H1 (cell line): Measurements from ENCODE around the gene NEURL1B. TPM values are rescaled to one million over a fixed set of nuclear protein-coding genes. Genes with fewer than 3 reads are reported as not detected.

Experiments used
- CTCF ChIA-PET: fragments of 300-600 bp; sonication (Branson Sonifier 250); formaldehyde crosslinking; loops from one replicate; lab custom pipeline; 2021; ENCODE audit not compliant: partially characterized antibody; lab: Charles Lee
- POLR2A ChIA-PET: fragments of 300-600 bp; sonication (Branson Sonifier 250); formaldehyde crosslinking; loops from one replicate; lab custom pipeline; 2021; ENCODE audit warnings: inconsistent platforms; ENCODE audit not compliant: partially characterized antibody; lab: Charles Lee
- DNase-seq, 2 experiments: peaks; one replicate each; pipeline versions ENCODE4 v3.0.0 to v3.0.0-alpha.2; 2010 to 2022; ENCODE audit warnings: low spot score in 2 of 2, low read depth in 1 of 2, mixed read lengths in 1 of 2
- FAIRE-seq: peaks from 2 replicates; lab custom pipeline; 2011; peaks lifted over from hg19 to GRCh38; lab: Jason Lieb, UNC
- H2AFZ ChIP-seq: 2 replicates; pipeline ENCODE4 v1.8.1; 2012; ENCODE audit warnings: low read length, inconsistent platforms
- H2AK5ac ChIP-seq: 2 replicates; pipeline ENCODE4 v1.6.1; 2013; ENCODE audit warnings: low read depth, low read length
- H2BK120ac ChIP-seq: replicated peaks from 2 replicates; pipeline ENCODE3; 2013; ENCODE audit warnings: low read depth, low read length, inconsistent platforms
- H2BK12ac ChIP-seq: 2 replicates; pipeline ENCODE4 v1.6.1; 2013; ENCODE audit warnings: low read depth, low read length
- H2BK15ac ChIP-seq: 2 replicates; pipeline ENCODE4 v1.6.1; 2013; ENCODE audit warnings: low read length
- H2BK20ac ChIP-seq: 2 replicates; pipeline ENCODE4 v1.6.1; 2013; ENCODE audit warnings: low read length
- H2BK5ac ChIP-seq: 2 replicates; pipeline ENCODE4 v1.6.1; 2013; ENCODE audit warnings: low read depth, low read length
- H3K14ac ChIP-seq: 2 replicates; pipeline ENCODE4 v1.6.1; 2013; ENCODE audit warnings: inconsistent platforms; ENCODE audit not compliant: insufficient read length
- H3K18ac ChIP-seq: 2 replicates; pipeline ENCODE4 v1.6.1; 2013; ENCODE audit warnings: low read length; ENCODE audit errors: extremely low read depth
- H3K23ac ChIP-seq: 2 replicates; pipeline ENCODE4 v1.6.1; 2013; ENCODE audit warnings: inconsistent platforms; ENCODE audit not compliant: insufficient read length
- H3K23me2 ChIP-seq: 2 replicates; pipeline ENCODE4 v1.6.1; 2013; ENCODE audit warnings: low read depth, low read length
- H3K27ac ChIP-seq: 2 replicates; pipeline ENCODE4 v1.6.1; 2011; ENCODE audit warnings: low read depth, low read length, inconsistent platforms
- H3K27me3 ChIP-seq, 4 experiments: replicated peaks in 1 of 4; 1 replicate in 1 of 4; 2 replicates in 3 of 4; pipeline versions ENCODE4 v1.6.1 to v1.8.1; 2011 to 2013; ENCODE audit warnings: low read length in 3 of 4, mild to moderate bottlenecking in 3 of 4, inconsistent platforms in 2 of 4, mixed read lengths in 2 of 4, moderate library complexity in 1 of 4; ENCODE audit not compliant: control insufficient read depth in 3 of 4, insufficient read depth in 3 of 4; ENCODE audit errors: extremely low read depth in 1 of 4
- H3K36me3 ChIP-seq, 4 experiments: 2 replicates each; pipeline versions ENCODE4 v1.6.1 to v1.8.1; 2011 to 2013; ENCODE audit warnings: mild to moderate bottlenecking in 4 of 4, low read length in 3 of 4, moderate library complexity in 2 of 4, control low read depth in 1 of 4, inconsistent platforms in 1 of 4; ENCODE audit not compliant: insufficient read depth in 4 of 4, control insufficient read depth in 2 of 4
- H3K4ac ChIP-seq: replicated peaks from 2 replicates; pipeline ENCODE3; 2013; ENCODE audit warnings: low read length, low read depth, mixed read lengths, inconsistent platforms; ENCODE audit not compliant: insufficient read length
- H3K4me1 ChIP-seq, 4 experiments: replicated peaks in 1 of 4; 1 replicate in 1 of 4; 2 replicates in 3 of 4; pipeline versions ENCODE4 v1.6.1 to v1.8.1; 2011 to 2013; ENCODE audit warnings: low read length in 3 of 4, inconsistent platforms in 2 of 4, mixed read lengths in 1 of 4; ENCODE audit not compliant: insufficient read depth in 4 of 4, control insufficient read depth in 3 of 4
- H3K4me2 ChIP-seq, 2 experiments: 2 replicates each; pipeline versions ENCODE4 v1.6.1 to v1.8.1; 2011 to 2013; ENCODE audit warnings: low read depth in 2 of 2, low read length in 2 of 2, control low read depth in 1 of 2, inconsistent platforms in 1 of 2, mild to moderate bottlenecking in 1 of 2; ENCODE audit not compliant: insufficient read depth in 1 of 2
- H3K4me3 ChIP-seq, 4 experiments: fragments of 200-600, 300-600 bp in 1 of 4; sonication (generic), shearing (Covaris generic), sonication (Bioruptor Twin) in 1 of 4; 2 replicates each; pipeline versions ENCODE4 v1.5.1 to v1.8.1; 2011 to 2016; ENCODE audit warnings: low read length in 4 of 4, low read depth in 3 of 4, control low read depth in 2 of 4, inconsistent platforms in 2 of 4, mild to moderate bottlenecking in 2 of 4, mixed read lengths in 1 of 4, moderate library complexity in 1 of 4; ENCODE audit not compliant: insufficient read depth in 2 of 4; ENCODE audit errors: extremely low read depth in 1 of 4
- H3K56ac ChIP-seq: replicated peaks from 2 replicates; pipeline ENCODE3; 2013; ENCODE audit warnings: low read depth, mild to moderate bottlenecking, mixed read lengths, low read length, inconsistent platforms; ENCODE audit not compliant: insufficient read length
- H3K79me1 ChIP-seq: 2 replicates; pipeline ENCODE4 v1.6.1; 2013; ENCODE audit warnings: low read depth, low read length, control low read depth
- H3K79me2 ChIP-seq, 2 experiments: 2 replicates each; pipeline versions ENCODE4 v1.6.1 to v1.8.1; 2012 to 2013; ENCODE audit warnings: low read length in 2 of 2, mild to moderate bottlenecking in 2 of 2, inconsistent platforms in 1 of 2; ENCODE audit not compliant: insufficient read depth in 2 of 2, control insufficient read depth in 1 of 2
- H3K9ac ChIP-seq, 4 experiments: replicated peaks in 1 of 4; 1 replicate in 1 of 4; 2 replicates in 3 of 4; pipeline versions ENCODE4 v1.6.1 to v1.8.1; 2011 to 2013; ENCODE audit warnings: low read depth in 3 of 4, low read length in 3 of 4, control low read depth in 2 of 4, mild to moderate bottlenecking in 2 of 4, moderate library complexity in 2 of 4, inconsistent platforms in 1 of 4; ENCODE audit errors: extremely low read depth in 1 of 4
- H3K9me3 ChIP-seq, 2 experiments: 2 replicates each; pipeline versions ENCODE4 v1.6.1 to v1.8.1; 2012 to 2013; ENCODE audit warnings: mild to moderate bottlenecking in 2 of 2, moderate library complexity in 2 of 2, control low read depth in 1 of 2, inconsistent platforms in 1 of 2, low read depth in 1 of 2, low read length in 1 of 2, mixed read lengths in 1 of 2; ENCODE audit not compliant: insufficient read depth in 2 of 2
- H4K20me1 ChIP-seq, 2 experiments: replicated peaks in 1 of 2; 2 replicates each; pipeline versions ENCODE3 to v1.8.1; 2011 to 2013; ENCODE audit warnings: inconsistent platforms in 2 of 2, low read length in 2 of 2, mild to moderate bottlenecking in 1 of 2; ENCODE audit not compliant: insufficient read depth in 2 of 2, control insufficient read depth in 1 of 2
- H4K5ac ChIP-seq: 2 replicates; pipeline ENCODE4 v1.6.1; 2013; ENCODE audit warnings: low read length, low read depth, mixed read lengths, inconsistent platforms; ENCODE audit not compliant: insufficient read length
- H4K8ac ChIP-seq: 2 replicates; pipeline ENCODE4 v1.8.0; 2013; ENCODE audit warnings: mild to moderate bottlenecking, moderate library complexity, low read length, inconsistent platforms; ENCODE audit not compliant: insufficient read depth; ENCODE audit errors: extremely low read depth
- H4K91ac ChIP-seq: replicated peaks from 2 replicates; pipeline ENCODE3; 2013; ENCODE audit warnings: low read length, mixed read lengths, inconsistent platforms; ENCODE audit not compliant: insufficient read length
- BACH1 ChIP-seq: IDR thresholded peaks from 2 replicates; pipeline ENCODE4 v1.6.1; 2012; ENCODE audit warnings: low read length, improper control_type of control experiment
- CHD2 ChIP-seq: IDR thresholded peaks from 2 replicates; pipeline ENCODE4 v1.6.1; 2012; ENCODE audit warnings: low read length, improper control_type of control experiment
- CTCF ChIP-seq, 3 experiments: IDR thresholded peaks; 1 replicate in 2 of 3; 2 replicates in 1 of 3; pipeline versions ENCODE4 v1.5.1 to v1.6.1; 2011; ENCODE audit warnings: low read length in 3 of 3, mild to moderate bottlenecking in 3 of 3, inconsistent platforms in 2 of 3, low read depth in 1 of 3, moderate library complexity in 1 of 3; ENCODE audit not compliant: insufficient read depth in 1 of 3; ENCODE audit errors: control extremely low read depth in 1 of 3
- EP300 ChIP-seq, 2 experiments: IDR thresholded peaks; 1 replicate in 1 of 2; 2 replicates in 1 of 2; pipeline ENCODE4 v1.6.1; 2011 to 2012; ENCODE audit warnings: low read depth in 2 of 2, low read length in 2 of 2, mild to moderate bottlenecking in 2 of 2, borderline replicate concordance in 1 of 2, inconsistent platforms in 1 of 2, moderate library complexity in 1 of 2
- EZH2 ChIP-seq: fragments of 200-600 bp; sonication (generic); IDR thresholded peaks from 2 replicates; pipeline ENCODE4 v1.7.1; 2012; ENCODE audit warnings: low read depth, mild to moderate bottlenecking, moderate library complexity, low read length, inconsistent platforms; ENCODE audit not compliant: severe bottlenecking
- RAD21 ChIP-seq, 2 experiments: IDR thresholded peaks in 1 of 2; conservative IDR thresholded peaks in 1 of 2; 2 replicates each; pipeline ENCODE4 v1.6.1; 2011; ENCODE audit warnings: low read depth in 2 of 2, low read length in 2 of 2, improper control_type of control experiment in 1 of 2, inconsistent platforms in 1 of 2, mild to moderate bottlenecking in 1 of 2, moderate library complexity in 1 of 2
- RXRA ChIP-seq: IDR thresholded peaks from 2 replicates; pipeline ENCODE4 v1.6.1; 2011; ENCODE audit warnings: low read depth, mild to moderate bottlenecking, low read length, moderate library complexity; ENCODE audit not compliant: insufficient read depth
- TEAD4 ChIP-seq: IDR thresholded peaks from 2 replicates; pipeline ENCODE4 v1.6.1; 2012; ENCODE audit warnings: low read depth, low read length, inconsistent platforms, mixed read lengths
- WGBS, 2 experiments: shearing (Covaris generic) in 1 of 2; methylation state at CpG; one replicate each; pipeline versions ENCODE4 v1.1.6 to v1.1.7; 2013 to 2015; ENCODE audit warnings: low lambda C conversion rate in 2 of 2, mixed read lengths in 2 of 2, inconsistent platforms in 1 of 2, low coverage in 1 of 2, missing lambda C conversion rate in 1 of 2; ENCODE audit not compliant: insufficient replicate concordance in 2 of 2, insufficient coverage in 1 of 2, insufficient read length in 1 of 2; ENCODE audit errors: extremely low coverage in 1 of 2, missing lambda C conversion rate in 1 of 2; 5-methylcytosine and 5-hydroxymethylcytosine counted together
- polyA plus RNA-seq, 7 experiments: library from polyadenylated mRNA; depleted of rRNA in 3 of 7; stranded (reverse) in 5 of 7; unstranded in 2 of 7; fragments of >200 nt in 5 of 7; fragments of 200-250 nt in 2 of 7; gene quantifications; 1 replicate in 5 of 7; 2 replicates in 1 of 7; 4 replicates in 1 of 7; pipeline versions ENCODE4 v1.2.1 to v1.2.3, GENCODE V29; 2011 to 2013; ENCODE audit warnings: missing spikeins in 2 of 7, mixed read lengths in 2 of 7
- total RNA-seq: library from RNA; stranded (reverse); fragmentation: NEBNext Ultra II Directional; extraction: Animal tissue kit (Norgen Biotek cat#: 25700); gene quantifications from 2 replicates; pipeline ENCODE4 v1.2.1, GENCODE V29; 2021

NEURL1B gene
- total and polyA plus RNA-seq, 2 of the 8 experiments (the other 6 are each of a cell fraction or from before 2014, with no cell fraction given): 3.3 to 6.1 TPM

- CTCF ChIA-PET: interaction anchor here (0.6 to 10.6 kb wide), 8 partner anchors 10 to 208 kb away, joined by 3 to 113 read pairs (median 4); no protein-coding TSS in a partner anchor
- Histone ChIP-seq H3K4ac (no peak overlapping the region), H3K27ac (no peak overlapping the region), H4K20me1 (no peaks in the 10 kb centered on the region), H3K9me3 (no peaks in the 10 kb centered on the region), H2BK120ac (no peak overlapping the region), H3K79me1 (no peaks in the 10 kb centered on the region; the same call in 1 of the 2 replicates), H3K18ac (no peak overlapping the region), H3K4me3 (no peak overlapping the region), H3K14ac (no peak overlapping the region), H3K56ac (no peak overlapping the region), H3K23ac (no peak overlapping the region), H3K36me3 (no peaks in the 10 kb centered on the region), H3K23me2 (peaks cover 5% of the 10 kb centered on the region), H2BK5ac (no peak overlapping the region), H4K8ac (no peak overlapping the region), H2BK20ac (no peak overlapping the region), H4K5ac (no peak overlapping the region), H2BK12ac (no peak overlapping the region), H3K4me1 (peaks cover 0 to 10% (median 3%) of the 10 kb centered on the region in 4 experiments; a peak in 3 of 7 replicates), H2AK5ac (no peak overlapping the region), H4K91ac (no peak overlapping the region), H2AFZ (no peak overlapping the region), H3K4me2 (no peak overlapping the region), H3K27me3 (peaks cover 10 to 37% (median 29%) of the 10 kb centered on the region in 4 experiments), H3K9ac (no peak overlapping the region), H2BK15ac (no peak overlapping the region), H3K79me2 (no peaks in the 10 kb centered on the region)
- 90% methylated on average over 33 of the region's 37 CpGs; no CpG with 5 or more reads in 1 of the 2 experiments for WGBS, 2 experiments
- no peak for TF ChIP-seq EZH2
- no peak for TF ChIP-seq RXRA
- no peak for TF ChIP-seq TEAD4
- TF ChIP-seq CTCF (IDR thresholded peaks at IDR 0.05; ENCODE audit: control extremely low read depth in 1 of 3, insufficient read depth in 1 of 3, low read depth in 1 of 3, low read length in 3 of 3): peak; percentile 15 to 41 (median 33); a peak in 3 of 4 replicates
- no peak for TF ChIP-seq CHD2
- peak in 1 of 2 experiments; percentile 36; a peak in 1 of 4 replicates for TF ChIP-seq RAD21 (IDR thresholded peaks at IDR 0.05 in 1 of 2, conservative IDR thresholded peaks at IDR 0.05 in 1 of 2; ENCODE audit: low read depth in 2 of 2, low read length in 2 of 2)
- no peak for TF ChIP-seq BACH1
- no peak for TF ChIP-seq EP300 (IDR thresholded peaks at IDR 0.05; ENCODE audit: borderline replicate concordance in 1 of 2, low read depth in 2 of 2, low read length in 2 of 2)
- DNase-seq: no peak
- no peak for FAIRE-seq
- POLR2A ChIA-PET: interaction anchor here (0.6 to 0.7 kb wide), 2 partner anchors 10 to 223 kb away, joined by 3 read pairs; no protein-coding TSS in a partner anchor
These were observed 45.7 kb downstream of the NEURL1B start for GRCh38 chr5:172686539-172687390.
